Measurements from ENCODE around the gene CLEC4F.
"Not testable (repeated sequence)": the region's sequence is repeated elsewhere in the genome, so short reads cannot be mapped to it uniquely, and the experiment has no call there.

Gene CLEC4F

GRCh38 chr2:70823249-70823648 is 2.9 kb upstream of the CLEC4F start:
- DNase-seq = no peak

- DNase-seq = no peak
These were observed 2.4 kb upstream of the CLEC4F start for GRCh38 chr2:70822843-70823242.

- no peak for DNase-seq
These were observed 3.0 kb downstream of the CLEC4F start for GRCh38 chr2:70817284-70817954.

GRCh38 chr2:70816726-70817125 is 3.7 kb downstream of the CLEC4F start:
- no peak for DNase-seq

- no peak for DNase-seq
These were observed 11.1 kb downstream of the CLEC4F start for GRCh38 chr2:70808983-70809958.

- DNase-seq = no peak
These were observed 12.6 kb downstream of the CLEC4F start for GRCh38 chr2:70807828-70808118.

- no peak for DNase-seq
These were observed 13.1 kb downstream of the CLEC4F start for GRCh38 chr2:70807102-70807827.

GRCh38 chr2:70806620-70807019 is 13.8 kb downstream of the CLEC4F start:
- DNase-seq = no peak

GRCh38 chr2:70806013-70806412 is 14.4 kb downstream of the CLEC4F start:
- no peak for DNase-seq

GRCh38 chr2:70801607-70802263 is 18.7 kb downstream of the CLEC4F start:
- DNase-seq = no peak

- no peak for DNase-seq
These were observed 20.7 kb downstream of the CLEC4F start for GRCh38 chr2:70799706-70800105.

- DNase-seq = not testable (repeated sequence)
These were observed 22.4 kb downstream of the CLEC4F start for GRCh38 chr2:70797996-70798395.

- no peak for DNase-seq
These were observed 22.9 kb downstream of the CLEC4F start for GRCh38 chr2:70797506-70797905.

- no peak for DNase-seq
These were observed 24.1 kb downstream of the CLEC4F start for GRCh38 chr2:70796262-70796661.

- DNase-seq = no peak
These were observed 25.0 kb downstream of the CLEC4F start for GRCh38 chr2:70795164-70795995.

GRCh38 chr2:70793450-70793849 is 26.9 kb downstream of the CLEC4F start:
- DNase-seq = no peak

GRCh38 chr2:70790136-70790828 is 30.1 kb downstream of the CLEC4F start, which contains the start of gene FIGLA:
FIGLA (minus strand) TSS chr2:70790643; CDS start chr2:70790638, 5 bp downstream.
- DNase-seq = no peak

GRCh38 chr2:70789304-70790135 is 30.9 kb downstream of the CLEC4F start:
- DNase-seq = peak; percentile 83

- DNase-seq = peak; percentile 52
These were observed 35.1 kb downstream of the CLEC4F start for GRCh38 chr2:70785137-70785911.

- no peak for DNase-seq
These were observed 36.1 kb downstream of the CLEC4F start for GRCh38 chr2:70784320-70784719.

Data from stimulated activated CD8-positive, alpha-beta memory T cell treated with anti-CD3 and anti-CD28 coated beads, Interleukin-4, amount 100 ng/mL, for 48 hours (primary cell).